GM23338 (cell line): Measurements from ENCODE around the gene DROSHA.

ENCODE experiments used
- CREB1 ChIP-seq: fragments of 250-450 bp; sonication (Bioruptor Pico); IDR thresholded peaks from 2 replicates; pipeline ENCODE4 v1.5.0; 2020; ENCODE audit warnings: low read depth, mild to moderate bottlenecking, moderate library complexity
- ETS1 ChIP-seq: IDR thresholded peaks from 2 replicates; pipeline ENCODE4 v1.6.1; 2016; ENCODE audit warnings: antibody characterized with exemption
- EZH2 ChIP-seq: fragments of 200-600 bp; sonication (generic); IDR thresholded peaks from one replicate; pipeline ENCODE4 v1.8.0; 2017; ENCODE audit warnings: antibody characterized with exemption, mild to moderate bottlenecking, low read depth; ENCODE audit not compliant: unreplicated experiment
- EZH2phosphoT487 ChIP-seq: fragments of 200-600 bp; sonication (generic); IDR thresholded peaks from one replicate; pipeline ENCODE4 v1.8.1; 2018; ENCODE audit warnings: antibody characterized with exemption; ENCODE audit not compliant: unreplicated experiment
- JUNB ChIP-seq: IDR thresholded peaks from one replicate; pipeline ENCODE4 v1.6.1; 2016; ENCODE audit warnings: antibody characterized with exemption; ENCODE audit not compliant: unreplicated experiment
- NANOG ChIP-seq: IDR thresholded peaks from 2 replicates; pipeline ENCODE4 v1.6.1; 2016; ENCODE audit warnings: antibody characterized with exemption, borderline replicate concordance
- POLR2AphosphoS5 ChIP-seq: IDR thresholded peaks from 2 replicates; pipeline ENCODE4 v1.6.1; 2016; ENCODE audit warnings: antibody characterized with exemption, low read depth
- STAT1 ChIP-seq: IDR thresholded peaks from one replicate; pipeline ENCODE4 v1.6.1; 2016; ENCODE audit warnings: antibody characterized with exemption; ENCODE audit not compliant: unreplicated experiment
- ZNF114 ChIP-seq: fragments of 250-450 bp; sonication (Bioruptor Pico); IDR thresholded peaks from 2 replicates; pipeline ENCODE4 v1.5.0; 2020; ENCODE audit warnings: mild to moderate bottlenecking, moderate library complexity
- TF ChIP-seq, protein P1 (sequence below), 2 experiments: fragments of 200-600 bp in 1 of 2; sonication (generic) in 1 of 2; conservative IDR thresholded peaks; 2 replicates each; pipeline versions ENCODE4 v1.5.1 to v1.6.1; 2016 to 2017; ENCODE audit warnings: antibody characterized with exemption in 2 of 2, low read depth in 2 of 2, mild to moderate bottlenecking in 2 of 2, moderate library complexity in 1 of 2
- TF ChIP-seq, protein P2 (sequence below): IDR thresholded peaks from one replicate; pipeline ENCODE4 v1.6.1; 2018; ENCODE audit warnings: antibody characterized with exemption; ENCODE audit not compliant: unreplicated experiment
- TF ChIP-seq, protein P3 (sequence below): fragments of 250-450 bp; sonication (Bioruptor Pico); IDR thresholded peaks from 2 replicates; pipeline ENCODE4 v1.5.0; 2020; ENCODE audit warnings: mild to moderate bottlenecking, moderate library complexity

DNA sequence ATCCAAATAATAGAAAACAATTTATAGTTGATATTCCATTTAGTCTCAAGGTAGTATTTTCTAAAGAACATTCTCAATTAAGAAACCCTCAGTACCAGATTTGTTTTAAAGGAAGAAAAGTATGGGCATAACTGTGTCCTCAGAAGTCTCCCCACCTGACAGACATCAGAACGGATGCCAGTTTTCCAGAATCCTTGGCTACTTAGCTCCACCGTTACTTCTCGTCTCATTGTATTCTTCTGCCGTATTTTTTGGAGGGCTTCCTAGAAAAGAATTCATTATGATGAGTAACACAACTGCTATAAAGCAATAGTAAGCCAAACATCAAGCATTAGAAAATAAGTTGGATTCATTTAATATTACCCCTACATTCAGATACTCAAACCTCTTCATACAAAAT lies 67.8 kb downstream of the DROSHA start:
- TF ChIP-seq, protein P1, sequence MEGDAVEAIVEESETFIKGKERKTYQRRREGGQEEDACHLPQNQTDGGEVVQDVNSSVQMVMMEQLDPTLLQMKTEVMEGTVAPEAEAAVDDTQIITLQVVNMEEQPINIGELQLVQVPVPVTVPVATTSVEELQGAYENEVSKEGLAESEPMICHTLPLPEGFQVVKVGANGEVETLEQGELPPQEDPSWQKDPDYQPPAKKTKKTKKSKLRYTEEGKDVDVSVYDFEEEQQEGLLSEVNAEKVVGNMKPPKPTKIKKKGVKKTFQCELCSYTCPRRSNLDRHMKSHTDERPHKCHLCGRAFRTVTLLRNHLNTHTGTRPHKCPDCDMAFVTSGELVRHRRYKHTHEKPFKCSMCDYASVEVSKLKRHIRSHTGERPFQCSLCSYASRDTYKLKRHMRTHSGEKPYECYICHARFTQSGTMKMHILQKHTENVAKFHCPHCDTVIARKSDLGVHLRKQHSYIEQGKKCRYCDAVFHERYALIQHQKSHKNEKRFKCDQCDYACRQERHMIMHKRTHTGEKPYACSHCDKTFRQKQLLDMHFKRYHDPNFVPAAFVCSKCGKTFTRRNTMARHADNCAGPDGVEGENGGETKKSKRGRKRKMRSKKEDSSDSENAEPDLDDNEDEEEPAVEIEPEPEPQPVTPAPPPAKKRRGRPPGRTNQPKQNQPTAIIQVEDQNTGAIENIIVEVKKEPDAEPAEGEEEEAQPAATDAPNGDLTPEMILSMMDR (conservative IDR thresholded peaks at IDR 0.05; ENCODE audit: low read depth in 2 of 2), result no peak
- TF ChIP-seq EZH2 (no peak), POLR2AphosphoS5 (no peak), CREB1 (CRISPR knock-in tag) (no peak), ETS1 (no peak), JUNB (no peak), EZH2phosphoT487 (no peak), NANOG (no peak), STAT1 (no peak), ZNF114 (CRISPR knock-in tag) (no peak)
- TF ChIP-seq, protein P2, sequence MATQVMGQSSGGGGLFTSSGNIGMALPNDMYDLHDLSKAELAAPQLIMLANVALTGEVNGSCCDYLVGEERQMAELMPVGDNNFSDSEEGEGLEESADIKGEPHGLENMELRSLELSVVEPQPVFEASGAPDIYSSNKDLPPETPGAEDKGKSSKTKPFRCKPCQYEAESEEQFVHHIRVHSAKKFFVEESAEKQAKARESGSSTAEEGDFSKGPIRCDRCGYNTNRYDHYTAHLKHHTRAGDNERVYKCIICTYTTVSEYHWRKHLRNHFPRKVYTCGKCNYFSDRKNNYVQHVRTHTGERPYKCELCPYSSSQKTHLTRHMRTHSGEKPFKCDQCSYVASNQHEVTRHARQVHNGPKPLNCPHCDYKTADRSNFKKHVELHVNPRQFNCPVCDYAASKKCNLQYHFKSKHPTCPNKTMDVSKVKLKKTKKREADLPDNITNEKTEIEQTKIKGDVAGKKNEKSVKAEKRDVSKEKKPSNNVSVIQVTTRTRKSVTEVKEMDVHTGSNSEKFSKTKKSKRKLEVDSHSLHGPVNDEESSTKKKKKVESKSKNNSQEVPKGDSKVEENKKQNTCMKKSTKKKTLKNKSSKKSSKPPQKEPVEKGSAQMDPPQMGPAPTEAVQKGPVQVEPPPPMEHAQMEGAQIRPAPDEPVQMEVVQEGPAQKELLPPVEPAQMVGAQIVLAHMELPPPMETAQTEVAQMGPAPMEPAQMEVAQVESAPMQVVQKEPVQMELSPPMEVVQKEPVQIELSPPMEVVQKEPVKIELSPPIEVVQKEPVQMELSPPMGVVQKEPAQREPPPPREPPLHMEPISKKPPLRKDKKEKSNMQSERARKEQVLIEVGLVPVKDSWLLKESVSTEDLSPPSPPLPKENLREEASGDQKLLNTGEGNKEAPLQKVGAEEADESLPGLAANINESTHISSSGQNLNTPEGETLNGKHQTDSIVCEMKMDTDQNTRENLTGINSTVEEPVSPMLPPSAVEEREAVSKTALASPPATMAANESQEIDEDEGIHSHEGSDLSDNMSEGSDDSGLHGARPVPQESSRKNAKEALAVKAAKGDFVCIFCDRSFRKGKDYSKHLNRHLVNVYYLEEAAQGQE, result no peak
- TF ChIP-seq, protein P3, sequence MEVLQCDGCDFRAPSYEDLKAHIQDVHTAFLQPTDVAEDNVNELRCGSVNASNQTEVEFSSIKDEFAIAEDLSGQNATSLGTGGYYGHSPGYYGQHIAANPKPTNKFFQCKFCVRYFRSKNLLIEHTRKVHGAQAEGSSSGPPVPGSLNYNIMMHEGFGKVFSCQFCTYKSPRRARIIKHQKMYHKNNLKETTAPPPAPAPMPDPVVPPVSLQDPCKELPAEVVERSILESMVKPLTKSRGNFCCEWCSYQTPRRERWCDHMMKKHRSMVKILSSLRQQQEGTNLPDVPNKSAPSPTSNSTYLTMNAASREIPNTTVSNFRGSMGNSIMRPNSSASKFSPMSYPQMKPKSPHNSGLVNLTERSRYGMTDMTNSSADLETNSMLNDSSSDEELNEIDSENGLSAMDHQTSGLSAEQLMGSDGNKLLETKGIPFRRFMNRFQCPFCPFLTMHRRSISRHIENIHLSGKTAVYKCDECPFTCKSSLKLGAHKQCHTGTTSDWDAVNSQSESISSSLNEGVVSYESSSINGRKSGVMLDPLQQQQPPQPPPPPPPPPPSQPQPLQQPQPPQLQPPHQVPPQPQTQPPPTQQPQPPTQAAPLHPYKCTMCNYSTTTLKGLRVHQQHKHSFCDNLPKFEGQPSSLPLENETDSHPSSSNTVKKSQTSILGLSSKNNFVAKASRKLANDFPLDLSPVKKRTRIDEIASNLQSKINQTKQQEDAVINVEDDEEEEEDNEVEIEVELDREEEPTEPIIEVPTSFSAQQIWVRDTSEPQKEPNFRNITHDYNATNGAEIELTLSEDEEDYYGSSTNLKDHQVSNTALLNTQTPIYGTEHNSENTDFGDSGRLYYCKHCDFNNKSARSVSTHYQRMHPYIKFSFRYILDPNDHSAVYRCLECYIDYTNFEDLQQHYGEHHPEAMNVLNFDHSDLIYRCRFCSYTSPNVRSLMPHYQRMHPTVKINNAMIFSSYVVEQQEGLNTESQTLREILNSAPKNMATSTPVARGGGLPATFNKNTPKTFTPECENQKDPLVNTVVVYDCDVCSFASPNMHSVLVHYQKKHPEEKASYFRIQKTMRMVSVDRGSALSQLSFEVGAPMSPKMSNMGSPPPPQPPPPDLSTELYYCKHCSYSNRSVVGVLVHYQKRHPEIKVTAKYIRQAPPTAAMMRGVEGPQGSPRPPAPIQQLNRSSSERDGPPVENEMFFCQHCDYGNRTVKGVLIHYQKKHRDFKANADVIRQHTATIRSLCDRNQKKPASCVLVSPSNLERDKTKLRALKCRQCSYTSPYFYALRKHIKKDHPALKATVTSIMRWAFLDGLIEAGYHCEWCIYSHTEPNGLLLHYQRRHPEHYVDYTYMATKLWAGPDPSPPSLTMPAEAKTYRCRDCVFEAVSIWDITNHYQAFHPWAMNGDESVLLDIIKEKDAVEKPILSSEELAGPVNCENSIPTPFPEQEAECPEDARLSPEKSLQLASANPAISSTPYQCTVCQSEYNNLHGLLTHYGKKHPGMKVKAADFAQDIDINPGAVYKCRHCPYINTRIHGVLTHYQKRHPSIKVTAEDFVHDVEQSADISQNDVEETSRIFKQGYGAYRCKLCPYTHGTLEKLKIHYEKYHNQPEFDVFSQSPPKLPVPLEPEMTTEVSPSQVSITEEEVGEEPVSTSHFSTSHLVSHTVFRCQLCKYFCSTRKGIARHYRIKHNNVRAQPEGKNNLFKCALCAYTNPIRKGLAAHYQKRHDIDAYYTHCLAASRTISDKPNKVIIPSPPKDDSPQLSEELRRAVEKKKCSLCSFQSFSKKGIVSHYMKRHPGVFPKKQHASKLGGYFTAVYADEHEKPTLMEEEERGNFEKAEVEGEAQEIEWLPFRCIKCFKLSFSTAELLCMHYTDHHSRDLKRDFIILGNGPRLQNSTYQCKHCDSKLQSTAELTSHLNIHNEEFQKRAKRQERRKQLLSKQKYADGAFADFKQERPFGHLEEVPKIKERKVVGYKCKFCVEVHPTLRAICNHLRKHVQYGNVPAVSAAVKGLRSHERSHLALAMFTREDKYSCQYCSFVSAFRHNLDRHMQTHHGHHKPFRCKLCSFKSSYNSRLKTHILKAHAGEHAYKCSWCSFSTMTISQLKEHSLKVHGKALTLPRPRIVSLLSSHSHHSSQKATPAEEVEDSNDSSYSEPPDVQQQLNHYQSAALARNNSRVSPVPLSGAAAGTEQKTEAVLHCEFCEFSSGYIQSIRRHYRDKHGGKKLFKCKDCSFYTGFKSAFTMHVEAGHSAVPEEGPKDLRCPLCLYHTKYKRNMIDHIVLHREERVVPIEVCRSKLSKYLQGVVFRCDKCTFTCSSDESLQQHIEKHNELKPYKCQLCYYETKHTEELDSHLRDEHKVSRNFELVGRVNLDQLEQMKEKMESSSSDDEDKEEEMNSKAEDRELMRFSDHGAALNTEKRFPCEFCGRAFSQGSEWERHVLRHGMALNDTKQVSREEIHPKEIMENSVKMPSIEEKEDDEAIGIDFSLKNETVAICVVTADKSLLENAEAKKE, result no peak
